ENCODE data around the gene PREP. TPM values are rescaled to one million over a fixed set of nuclear protein-coding genes. Genes with fewer than 3 reads are reported as not detected.

PREP gene
- total and polyA plus RNA-seq, 2 of the 8 experiments (the other 6 are each of a cell fraction or from before 2014, with no cell fraction given): 26.8 to 70.0 TPM

- Histone ChIP-seq H3K4me3 (ENCODE audit: extremely low read depth in 1 of 4, insufficient read depth in 2 of 4, low read depth in 3 of 4, low read length in 4 of 4) (no peak overlapping the region), H3K14ac (ENCODE audit: insufficient read length) (no peak overlapping the region), H3K79me1 (ENCODE audit: low read depth, low read length) (no peaks in the 10 kb centered on the region; the same call in 1 of the 2 replicates), H3K27ac (ENCODE audit: low read depth, low read length) (no peak overlapping the region), H3K79me2 (ENCODE audit: control insufficient read depth in 1 of 2, insufficient read depth in 2 of 2, low read length in 2 of 2) (no peaks in the 10 kb centered on the region), H2BK12ac (ENCODE audit: low read depth, low read length) (no peak overlapping the region), H3K9ac (replicated peaks in 1 of 4; ENCODE audit: extremely low read depth in 1 of 4, low read depth in 3 of 4, low read length in 3 of 4) (no peak overlapping the region), H3K23me2 (ENCODE audit: low read depth, low read length) (no peaks in the 10 kb centered on the region), H4K8ac (ENCODE audit: extremely low read depth, insufficient read depth, low read length) (no peak overlapping the region), H2BK120ac (replicated peaks; ENCODE audit: low read depth, low read length) (no peak overlapping the region), H4K91ac (replicated peaks; ENCODE audit: insufficient read length, low read length) (no peak overlapping the region), H2BK15ac (ENCODE audit: low read length) (no peak overlapping the region), H3K4me1 (replicated peaks in 1 of 4; ENCODE audit: control insufficient read depth in 3 of 4, insufficient read depth in 4 of 4, low read length in 3 of 4) (peaks cover 2 to 6% (median 3%) of the 10 kb centered on the region in 4 experiments; a peak in 4 of 7 replicates), H3K9me3 (ENCODE audit: insufficient read depth in 2 of 2, low read depth in 1 of 2, low read length in 1 of 2) (no peaks in the 10 kb centered on the region), H3K56ac (replicated peaks; ENCODE audit: insufficient read length, low read depth, low read length) (no peak overlapping the region), H3K4ac (replicated peaks; ENCODE audit: insufficient read length, low read depth, low read length) (no peak overlapping the region), H3K18ac (ENCODE audit: extremely low read depth, low read length) (no peak overlapping the region), H4K20me1 (replicated peaks in 1 of 2; ENCODE audit: control insufficient read depth in 1 of 2, insufficient read depth in 2 of 2, low read length in 2 of 2) (no peaks in the 10 kb centered on the region), H3K23ac (ENCODE audit: insufficient read length) (no peak overlapping the region), H2AFZ (ENCODE audit: low read length) (no peak overlapping the region), H3K4me2 (ENCODE audit: insufficient read depth in 1 of 2, low read depth in 2 of 2, low read length in 2 of 2) (no peak overlapping the region), H2BK20ac (ENCODE audit: low read length) (no peak overlapping the region), H2BK5ac (ENCODE audit: low read depth, low read length) (no peak overlapping the region), H3K36me3 (ENCODE audit: control insufficient read depth in 2 of 4, insufficient read depth in 4 of 4, low read length in 3 of 4) (no peaks in the 10 kb centered on the region), H4K5ac (ENCODE audit: insufficient read length, low read depth, low read length) (no peak overlapping the region), H2AK5ac (ENCODE audit: low read depth, low read length) (no peak overlapping the region), H3K27me3 (replicated peaks in 1 of 4; ENCODE audit: control insufficient read depth in 3 of 4, extremely low read depth in 1 of 4, insufficient read depth in 3 of 4, low read length in 3 of 4) (no peaks in the 10 kb centered on the region)
- no peak for FAIRE-seq
- 77% methylated on average over 1 of the region's 1 CpG; no CpG with 5 or more reads in 1 of the 2 experiments for WGBS, 2 experiments (ENCODE audit: extremely low coverage in 1 of 2, insufficient coverage in 1 of 2, insufficient read length in 1 of 2, insufficient replicate concordance in 2 of 2, low coverage in 1 of 2, low lambda C conversion rate in 2 of 2, missing lambda C conversion rate in 1 of 2)
- DNase-seq (ENCODE audit: low read depth in 1 of 2, low spot score in 2 of 2): no peak
- ChIA-PET POLR2A (ENCODE audit: partially characterized antibody) (interaction anchor here (1.4 kb wide), 1 partner anchor 11 kb away, joined by 5 read pairs; no protein-coding TSS in a partner anchor), CTCF (ENCODE audit: partially characterized antibody) (interaction anchor here (1.3 to 2.2 kb wide), 3 partner anchors 10 to 13 kb away, joined by 7 to 8 read pairs (median 7); no protein-coding TSS in a partner anchor)
- TF ChIP-seq GABPA (IDR thresholded peaks at IDR 0.05; ENCODE audit: borderline replicate concordance, insufficient read depth, low read length) (no peak), EZH2 (IDR thresholded peaks at IDR 0.05; ENCODE audit: low read depth, low read length, severe bottlenecking) (no peak)
Observed at GRCh38 chr6:105305521-105305920, 97.4 kb downstream of the PREP start.

All from H1 (cell line).